GM12878 (cell line): ENCODE results near the gene SPRED2.

Experiments
- CHD2 ChIP-seq: IDR thresholded peaks from 2 replicates; pipeline ENCODE4 v1.6.1; 2011; ENCODE audit warnings: low read depth, low read length, improper control_type of control experiment, borderline replicate concordance
- EZH2 ChIP-seq: IDR thresholded peaks from 2 replicates; pipeline ENCODE4 v1.6.1; 2012; ENCODE audit warnings: low read depth, mild to moderate bottlenecking, control low read depth, inconsistent platforms, low read length, borderline replicate concordance; ENCODE audit not compliant: control insufficient read depth
- HCFC1 ChIP-seq: fragments of 150-350 bp; IDR thresholded peaks from 2 replicates; pipeline ENCODE4 v1.6.1; 2014; ENCODE audit warnings: low read length
- NFYA ChIP-seq: IDR thresholded peaks from 2 replicates; pipeline ENCODE4 v1.6.1; 2011; ENCODE audit warnings: low read depth, mild to moderate bottlenecking, low read length, improper control_type of control experiment, borderline replicate concordance
- NR2F1 ChIP-seq: fragments of 450-650 bp; conservative IDR thresholded peaks from 2 replicates; pipeline ENCODE4 v1.6.1; 2017; ENCODE audit warnings: mild to moderate bottlenecking
- POLR2A ChIP-seq: IDR thresholded peaks from 2 replicates; pipeline ENCODE4 v1.6.1; 2011; ENCODE audit warnings: low read depth, mild to moderate bottlenecking, low read length
- POLR2AphosphoS5 ChIP-seq: IDR thresholded peaks from 2 replicates; pipeline ENCODE4 v1.6.1; 2011; ENCODE audit warnings: mild to moderate bottlenecking, low read length, inconsistent platforms
- ZNF24 ChIP-seq: fragments of 450-650 bp; IDR thresholded peaks from 2 replicates; pipeline ENCODE4 v1.6.1; 2017; ENCODE audit warnings: antibody characterized with exemption, mild to moderate bottlenecking
- TF ChIP-seq, protein P1 (sequence below), 3 experiments: IDR thresholded peaks in 2 of 3; conservative IDR thresholded peaks in 1 of 3; 2 replicates each; pipeline ENCODE4 v1.5.1; 2011; ENCODE audit warnings: low read depth in 3 of 3, low read length in 3 of 3, mild to moderate bottlenecking in 3 of 3, control low read depth in 2 of 3, moderate library complexity in 2 of 3, inconsistent platforms in 1 of 3, mixed read lengths in 1 of 3; ENCODE audit not compliant: control insufficient read depth in 2 of 3, insufficient read depth in 1 of 3; ENCODE audit errors: extremely low read depth in 1 of 3
- TF ChIP-seq, protein P2 (sequence below): IDR thresholded peaks from 2 replicates; pipeline ENCODE4 v1.6.1; 2011; ENCODE audit warnings: mild to moderate bottlenecking, low read depth, low read length, moderate library complexity; ENCODE audit not compliant: insufficient replicate concordance

DNA sequence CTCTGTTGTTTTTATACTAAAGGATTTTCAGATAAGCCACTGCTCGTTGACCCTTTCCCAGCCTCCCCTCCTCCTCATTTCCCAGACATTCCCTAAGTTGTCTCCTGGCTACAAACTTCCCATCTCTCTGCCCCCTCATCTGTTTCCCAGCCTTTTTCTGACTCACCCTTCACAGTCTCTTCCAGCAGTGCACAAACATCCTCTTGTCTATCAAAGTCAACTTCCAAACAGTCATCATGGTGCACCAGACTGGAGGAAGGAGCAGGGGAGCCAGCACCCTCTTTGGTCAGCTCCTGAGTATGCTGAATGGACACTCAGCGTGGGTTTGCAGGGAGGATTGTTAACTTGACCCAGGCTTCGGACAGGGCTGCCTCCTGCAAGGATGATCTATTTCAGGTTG lies 26.6 kb upstream of the SPRED2 start:
- TF ChIP-seq, protein P1, sequence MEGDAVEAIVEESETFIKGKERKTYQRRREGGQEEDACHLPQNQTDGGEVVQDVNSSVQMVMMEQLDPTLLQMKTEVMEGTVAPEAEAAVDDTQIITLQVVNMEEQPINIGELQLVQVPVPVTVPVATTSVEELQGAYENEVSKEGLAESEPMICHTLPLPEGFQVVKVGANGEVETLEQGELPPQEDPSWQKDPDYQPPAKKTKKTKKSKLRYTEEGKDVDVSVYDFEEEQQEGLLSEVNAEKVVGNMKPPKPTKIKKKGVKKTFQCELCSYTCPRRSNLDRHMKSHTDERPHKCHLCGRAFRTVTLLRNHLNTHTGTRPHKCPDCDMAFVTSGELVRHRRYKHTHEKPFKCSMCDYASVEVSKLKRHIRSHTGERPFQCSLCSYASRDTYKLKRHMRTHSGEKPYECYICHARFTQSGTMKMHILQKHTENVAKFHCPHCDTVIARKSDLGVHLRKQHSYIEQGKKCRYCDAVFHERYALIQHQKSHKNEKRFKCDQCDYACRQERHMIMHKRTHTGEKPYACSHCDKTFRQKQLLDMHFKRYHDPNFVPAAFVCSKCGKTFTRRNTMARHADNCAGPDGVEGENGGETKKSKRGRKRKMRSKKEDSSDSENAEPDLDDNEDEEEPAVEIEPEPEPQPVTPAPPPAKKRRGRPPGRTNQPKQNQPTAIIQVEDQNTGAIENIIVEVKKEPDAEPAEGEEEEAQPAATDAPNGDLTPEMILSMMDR (IDR thresholded peaks at IDR 0.05 in 2 of 3, conservative IDR thresholded peaks at IDR 0.05 in 1 of 3; ENCODE audit: control insufficient read depth in 2 of 3, extremely low read depth in 1 of 3, insufficient read depth in 1 of 3, low read depth in 3 of 3, low read length in 3 of 3) = no peak
- TF ChIP-seq POLR2A = no peak
- TF ChIP-seq NFYA = no peak
- TF ChIP-seq HCFC1 = no peak
- TF ChIP-seq, protein P2, sequence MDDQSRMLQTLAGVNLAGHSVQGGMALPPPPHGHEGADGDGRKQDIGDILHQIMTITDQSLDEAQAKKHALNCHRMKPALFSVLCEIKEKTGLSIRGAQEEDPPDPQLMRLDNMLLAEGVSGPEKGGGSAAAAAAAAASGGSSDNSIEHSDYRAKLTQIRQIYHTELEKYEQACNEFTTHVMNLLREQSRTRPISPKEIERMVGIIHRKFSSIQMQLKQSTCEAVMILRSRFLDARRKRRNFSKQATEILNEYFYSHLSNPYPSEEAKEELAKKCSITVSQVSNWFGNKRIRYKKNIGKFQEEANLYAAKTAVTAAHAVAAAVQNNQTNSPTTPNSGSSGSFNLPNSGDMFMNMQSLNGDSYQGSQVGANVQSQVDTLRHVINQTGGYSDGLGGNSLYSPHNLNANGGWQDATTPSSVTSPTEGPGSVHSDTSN = no peak
- no peak for TF ChIP-seq EZH2
- no peak for TF ChIP-seq POLR2AphosphoS5
- TF ChIP-seq CHD2 = no peak
- TF ChIP-seq NR2F1 = no peak
- TF ChIP-seq ZNF24 = no peak
